WTC11 (cell line): ENCODE measurements around the gene B3GALT5.

Source experiments
- CREM ChIP-seq: sonication (generic); formaldehyde crosslinking; IDR thresholded peaks from 2 replicates; pipeline ENCODE4 v1.8.1; 2022; ENCODE audit warnings: mild to moderate bottlenecking, missing genetic modification reagents, moderate library complexity
- MYBL2 ChIP-seq: sonication (generic); formaldehyde crosslinking; IDR thresholded peaks from 2 replicates; pipeline ENCODE4 v1.8.1; 2023; ENCODE audit warnings: mild to moderate bottlenecking, moderate library complexity, missing genetic modification reagents
- SP1 ChIP-seq: sonication (generic); formaldehyde crosslinking; conservative IDR thresholded peaks from 2 replicates; pipeline ENCODE4 v1.8.1; 2022; ENCODE audit warnings: missing genetic modification reagents
- ZNF121 ChIP-seq: sonication (generic); formaldehyde crosslinking; IDR thresholded peaks from 2 replicates; pipeline ENCODE4 v1.8.0; 2023; ENCODE audit warnings: missing genetic modification reagents
- TF ChIP-seq, protein P1 (sequence below): fragments of 200-600 bp; IDR thresholded peaks from 2 replicates; pipeline ENCODE4 v1.8.0; 2022; ENCODE audit warnings: antibody characterized with exemption
- TF ChIP-seq, protein P2 (sequence below): sonication (generic); formaldehyde crosslinking; IDR thresholded peaks from 2 replicates; pipeline ENCODE4 v1.8.0; 2022; ENCODE audit warnings: mild to moderate bottlenecking, missing genetic modification reagents
- TF ChIP-seq, protein P3 (sequence below): sonication (generic); formaldehyde crosslinking; IDR thresholded peaks from 2 replicates; pipeline ENCODE4 v1.8.1; 2023; ENCODE audit warnings: mild to moderate bottlenecking, missing genetic modification reagents, moderate library complexity

DNA sequence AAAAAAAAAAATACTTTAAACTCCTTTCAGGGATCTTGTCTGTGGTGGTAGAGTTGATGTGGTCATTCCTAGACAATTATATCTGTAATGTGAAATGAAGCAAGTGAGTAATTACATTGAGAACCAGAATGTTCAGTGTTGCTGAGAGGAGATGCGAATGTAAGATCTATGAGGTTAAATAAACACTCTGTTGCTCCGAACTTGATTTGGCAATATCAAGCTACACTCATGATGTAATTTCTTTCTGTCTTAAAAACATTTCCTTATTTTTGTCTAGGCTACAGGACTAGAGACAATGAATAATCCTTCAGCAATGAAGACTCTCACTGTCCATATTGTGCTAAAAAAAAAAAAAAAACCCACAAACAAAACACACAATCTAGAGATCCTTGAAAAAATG lies 69.1 kb downstream of the B3GALT5 start:
- TF ChIP-seq MYBL2 (CRISPR knock-in tag) (no peak), CREM (CRISPR knock-in tag) (no peak), ZNF121 (CRISPR knock-in tag) (no peak), SP1 (CRISPR knock-in tag) (no peak)
- TF ChIP-seq, protein P1, sequence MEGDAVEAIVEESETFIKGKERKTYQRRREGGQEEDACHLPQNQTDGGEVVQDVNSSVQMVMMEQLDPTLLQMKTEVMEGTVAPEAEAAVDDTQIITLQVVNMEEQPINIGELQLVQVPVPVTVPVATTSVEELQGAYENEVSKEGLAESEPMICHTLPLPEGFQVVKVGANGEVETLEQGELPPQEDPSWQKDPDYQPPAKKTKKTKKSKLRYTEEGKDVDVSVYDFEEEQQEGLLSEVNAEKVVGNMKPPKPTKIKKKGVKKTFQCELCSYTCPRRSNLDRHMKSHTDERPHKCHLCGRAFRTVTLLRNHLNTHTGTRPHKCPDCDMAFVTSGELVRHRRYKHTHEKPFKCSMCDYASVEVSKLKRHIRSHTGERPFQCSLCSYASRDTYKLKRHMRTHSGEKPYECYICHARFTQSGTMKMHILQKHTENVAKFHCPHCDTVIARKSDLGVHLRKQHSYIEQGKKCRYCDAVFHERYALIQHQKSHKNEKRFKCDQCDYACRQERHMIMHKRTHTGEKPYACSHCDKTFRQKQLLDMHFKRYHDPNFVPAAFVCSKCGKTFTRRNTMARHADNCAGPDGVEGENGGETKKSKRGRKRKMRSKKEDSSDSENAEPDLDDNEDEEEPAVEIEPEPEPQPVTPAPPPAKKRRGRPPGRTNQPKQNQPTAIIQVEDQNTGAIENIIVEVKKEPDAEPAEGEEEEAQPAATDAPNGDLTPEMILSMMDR, result no peak
- TF ChIP-seq, protein P2, sequence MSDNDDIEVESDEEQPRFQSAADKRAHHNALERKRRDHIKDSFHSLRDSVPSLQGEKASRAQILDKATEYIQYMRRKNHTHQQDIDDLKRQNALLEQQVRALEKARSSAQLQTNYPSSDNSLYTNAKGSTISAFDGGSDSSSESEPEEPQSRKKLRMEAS (CRISPR knock-in tag), result no peak
- TF ChIP-seq, protein P3, sequence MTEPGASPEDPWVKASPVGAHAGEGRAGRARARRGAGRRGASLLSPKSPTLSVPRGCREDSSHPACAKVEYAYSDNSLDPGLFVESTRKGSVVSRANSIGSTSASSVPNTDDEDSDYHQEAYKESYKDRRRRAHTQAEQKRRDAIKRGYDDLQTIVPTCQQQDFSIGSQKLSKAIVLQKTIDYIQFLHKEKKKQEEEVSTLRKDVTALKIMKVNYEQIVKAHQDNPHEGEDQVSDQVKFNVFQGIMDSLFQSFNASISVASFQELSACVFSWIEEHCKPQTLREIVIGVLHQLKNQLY, result no peak
